Right lobe of liver (tissue), 4 donors: ENCODE results near the gene KLF11.

ENCODE experiments used
- CTCF ChIP-seq, 4 donors: fragments of 200-600 bp in 3 of 4; fragments of 450-650 bp in 1 of 4; IDR thresholded peaks; one replicate each; pipeline versions ENCODE4 v1.5.1 to v1.8.0; 2016 to 2022; ENCODE audit warnings: antibody characterized with exemption in 4 of 4, mild to moderate bottlenecking in 2 of 4
- POLR2A ChIP-seq: fragments of 450-650 bp; IDR thresholded peaks from one replicate; pipeline ENCODE4 v1.6.1; 2017; ENCODE audit warnings: antibody characterized with exemption, mild to moderate bottlenecking
- donor health status: DM: no; HTN: no; CAD: no.
- donor health status: DM: no; HTN: no; CAD: no.
- donor health status: DM: no; HTN: yes; CAD: no.

GRCh38 chr2:10041711-10042110 is 1.6 kb upstream of the KLF11 start:
- TF ChIP-seq CTCF (IDR thresholded peaks at IDR 0.05) (no peak), POLR2A (no peak)
